Measurements from ENCODE around the gene PHACTR1.

The PHACTR1 gene

DNA sequence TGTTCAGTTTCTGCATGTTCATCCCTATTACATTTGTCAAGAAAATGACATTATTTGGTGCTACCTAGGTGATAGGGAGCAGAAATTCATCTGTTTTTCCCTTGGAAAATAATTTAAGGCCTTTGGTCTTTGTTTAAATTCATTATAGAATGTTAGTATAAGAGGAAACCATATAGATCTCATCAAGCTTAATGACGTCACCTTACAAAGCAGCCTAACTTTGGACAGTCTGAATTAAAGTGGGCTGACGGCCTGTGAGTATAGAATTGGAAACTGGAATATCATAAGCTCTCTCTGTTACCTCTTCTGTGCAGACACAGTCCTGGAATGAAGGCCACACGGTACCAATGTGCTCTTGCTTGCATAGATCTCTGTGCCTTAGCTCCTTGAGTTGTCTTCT, 503.7 kb downstream of the PHACTR1 start:
- no peaks in the 10 kb centered on the region for H3K36me3 ChIP-seq (ENCODE audit: control insufficient read depth in 1 of 2, insufficient read depth in 2 of 2, low read depth in 1 of 2, low read length in 2 of 2)
- no peak overlapping the region for H3K4me3 ChIP-seq (ENCODE audit: insufficient read depth in 1 of 2, low read depth in 1 of 2, low read length in 2 of 2)
- H3K79me1 ChIP-seq (replicated peaks; ENCODE audit: low read length, poor library complexity, severe bottlenecking), result no peaks in the 10 kb centered on the region
- no peak overlapping the region for H2BK15ac ChIP-seq (ENCODE audit: low read depth, poor library complexity, severe bottlenecking)
- no peak overlapping the region for H3K18ac ChIP-seq (ENCODE audit: low read depth in 1 of 2, low read length in 2 of 2)
- no peak overlapping the region for H3K23ac ChIP-seq (ENCODE audit: low read length in 2 of 2)
- no peak overlapping the region for H2BK12ac ChIP-seq (ENCODE audit: low read length in 2 of 2)
- no peak overlapping the region for H2AK5ac ChIP-seq (ENCODE audit: low read length, severe bottlenecking)
- H3K4me1 ChIP-seq (ENCODE audit: control insufficient read depth, insufficient read depth, low read depth, low read length), result peaks cover 3% of the 10 kb centered on the region
- no peak overlapping the region for H3K4me2 ChIP-seq (ENCODE audit: low read length, poor library complexity, severe bottlenecking)
- no peak overlapping the region for H3K14ac ChIP-seq (ENCODE audit: low read length in 2 of 2)
- H3K9me3 ChIP-seq (ENCODE audit: control insufficient read depth, low read length), result no peaks in the 10 kb centered on the region
- H4K8ac ChIP-seq (ENCODE audit: low read length), result no peak overlapping the region
- 96% methylated on average over 3 of the region's 3 CpGs for WGBS
- H3K9ac ChIP-seq (ENCODE audit: low read length), result no peak overlapping the region
- H2AFZ ChIP-seq (ENCODE audit: low read depth, low read length), result no peak overlapping the region
- H2BK5ac ChIP-seq (ENCODE audit: low read depth, low read length, poor library complexity, severe bottlenecking), result no peak overlapping the region
- no peaks in the 10 kb centered on the region for H3K27me3 ChIP-seq (ENCODE audit: control insufficient read depth in 1 of 2, insufficient read depth in 1 of 2, low read length in 2 of 2)
- H3K27ac ChIP-seq (ENCODE audit: low read length, poor library complexity, severe bottlenecking), result no peak overlapping the region
- H3K4ac ChIP-seq (ENCODE audit: low read depth in 1 of 2, low read length in 2 of 2), result no peak overlapping the region
- no peak overlapping the region for H4K91ac ChIP-seq (ENCODE audit: low read length)
- H2BK120ac ChIP-seq (ENCODE audit: low read depth, low read length), result no peak overlapping the region
- DNase-seq, result no peak

DNA sequence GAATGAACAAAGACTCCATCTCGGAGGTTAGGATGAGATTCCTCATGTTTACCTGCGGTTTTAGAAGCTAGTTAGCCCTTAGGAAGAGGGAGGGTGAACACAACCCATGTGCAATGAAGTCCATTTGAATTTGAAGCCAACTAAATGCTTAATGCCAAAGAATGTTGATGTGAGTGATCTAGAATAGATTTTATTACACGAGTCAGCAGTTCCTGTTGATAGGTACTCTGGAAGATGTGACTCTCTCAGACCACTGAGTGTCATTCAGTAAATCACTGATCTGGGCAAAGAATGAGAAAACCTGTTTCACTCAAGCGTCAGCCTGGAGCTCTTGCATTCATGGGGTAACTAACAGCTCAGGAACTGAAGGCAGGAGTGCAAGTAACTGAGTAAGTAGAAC, 505.5 kb downstream of the PHACTR1 start:
- Histone ChIP-seq H3K14ac (ENCODE audit: low read length in 2 of 2) (no peak overlapping the region), H3K4me3 (ENCODE audit: insufficient read depth in 1 of 2, low read depth in 1 of 2, low read length in 2 of 2) (no peak overlapping the region), H3K79me1 (replicated peaks; ENCODE audit: low read length, poor library complexity, severe bottlenecking) (no peaks in the 10 kb centered on the region), H3K27me3 (ENCODE audit: control insufficient read depth in 1 of 2, insufficient read depth in 1 of 2, low read length in 2 of 2) (no peaks in the 10 kb centered on the region), H3K4ac (ENCODE audit: low read depth in 1 of 2, low read length in 2 of 2) (no peak overlapping the region), H2BK15ac (ENCODE audit: low read depth, poor library complexity, severe bottlenecking) (no peak overlapping the region), H2AFZ (ENCODE audit: low read depth, low read length) (no peak overlapping the region), H2BK5ac (ENCODE audit: low read depth, low read length, poor library complexity, severe bottlenecking) (no peak overlapping the region), H4K8ac (ENCODE audit: low read length) (no peak overlapping the region), H3K4me1 (ENCODE audit: control insufficient read depth, insufficient read depth, low read depth, low read length) (peaks cover 2% of the 10 kb centered on the region), H3K23ac (ENCODE audit: low read length in 2 of 2) (no peak overlapping the region), H3K36me3 (ENCODE audit: control insufficient read depth in 1 of 2, insufficient read depth in 2 of 2, low read depth in 1 of 2, low read length in 2 of 2) (no peaks in the 10 kb centered on the region), H3K4me2 (ENCODE audit: low read length, poor library complexity, severe bottlenecking) (no peak overlapping the region), H2BK12ac (ENCODE audit: low read length in 2 of 2) (no peak overlapping the region), H3K18ac (ENCODE audit: low read depth in 1 of 2, low read length in 2 of 2) (no peak overlapping the region), H4K91ac (ENCODE audit: low read length) (no peak overlapping the region), H3K27ac (ENCODE audit: low read length, poor library complexity, severe bottlenecking) (no peak overlapping the region), H2AK5ac (ENCODE audit: low read length, severe bottlenecking) (no peak overlapping the region), H3K9me3 (ENCODE audit: control insufficient read depth, low read length) (no peaks in the 10 kb centered on the region), H3K9ac (ENCODE audit: low read length) (no peak overlapping the region), H2BK120ac (ENCODE audit: low read depth, low read length) (no peak overlapping the region)
- WGBS, result 95% methylated on average over 4 of the region's 4 CpGs
- no peak for DNase-seq

DNA sequence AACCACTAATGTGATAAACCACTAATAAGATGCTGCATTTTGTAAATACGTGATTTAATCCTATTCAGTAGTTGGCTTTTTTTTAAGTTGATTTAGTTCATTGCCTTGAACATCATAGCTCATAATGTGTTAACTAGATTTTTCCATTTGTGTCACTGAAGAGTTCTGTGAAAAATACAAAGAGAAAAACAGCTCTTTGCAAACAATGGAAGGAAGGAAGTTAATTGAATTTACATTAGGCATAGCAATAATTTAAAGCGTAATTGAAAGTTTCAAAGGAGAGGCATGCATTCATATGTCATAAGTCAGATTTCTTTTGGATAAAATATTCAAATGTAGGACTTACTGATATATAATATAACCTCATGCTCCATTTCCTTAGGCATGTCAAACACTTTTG, 509.5 kb downstream of the PHACTR1 start:
- Histone ChIP-seq H4K91ac (ENCODE audit: low read length) (no peak overlapping the region), H3K14ac (ENCODE audit: low read length in 2 of 2) (no peak overlapping the region), H2BK15ac (ENCODE audit: low read depth, poor library complexity, severe bottlenecking) (no peak overlapping the region), H3K4me3 (ENCODE audit: insufficient read depth in 1 of 2, low read depth in 1 of 2, low read length in 2 of 2) (no peak overlapping the region), H3K18ac (ENCODE audit: low read depth in 1 of 2, low read length in 2 of 2) (no peak overlapping the region), H3K79me1 (replicated peaks; ENCODE audit: low read length, poor library complexity, severe bottlenecking) (no peaks in the 10 kb centered on the region), H2BK120ac (ENCODE audit: low read depth, low read length) (no peak overlapping the region), H2AFZ (ENCODE audit: low read depth, low read length) (no peak overlapping the region), H3K9me3 (ENCODE audit: control insufficient read depth, low read length) (no peaks in the 10 kb centered on the region), H3K36me3 (ENCODE audit: control insufficient read depth in 1 of 2, insufficient read depth in 2 of 2, low read depth in 1 of 2, low read length in 2 of 2) (peaks cover 0 to 3% of the 10 kb centered on the region in 2 experiments), H3K4me1 (ENCODE audit: control insufficient read depth, insufficient read depth, low read depth, low read length) (no peaks in the 10 kb centered on the region), H3K27ac (ENCODE audit: low read length, poor library complexity, severe bottlenecking) (no peak overlapping the region), H2AK5ac (ENCODE audit: low read length, severe bottlenecking) (no peak overlapping the region), H3K27me3 (ENCODE audit: control insufficient read depth in 1 of 2, insufficient read depth in 1 of 2, low read length in 2 of 2) (no peaks in the 10 kb centered on the region), H3K4me2 (ENCODE audit: low read length, poor library complexity, severe bottlenecking) (no peak overlapping the region), H3K4ac (ENCODE audit: low read depth in 1 of 2, low read length in 2 of 2) (no peak overlapping the region), H4K8ac (ENCODE audit: low read length) (no peak overlapping the region), H2BK5ac (ENCODE audit: low read depth, low read length, poor library complexity, severe bottlenecking) (no peak overlapping the region), H3K23ac (ENCODE audit: low read length in 2 of 2) (no peak overlapping the region), H2BK12ac (ENCODE audit: low read length in 2 of 2) (no peak overlapping the region), H3K9ac (ENCODE audit: low read length) (no peak overlapping the region)
- no CpG with 5 or more reads among the region's 2 CpGs for WGBS
- no peak for DNase-seq

DNA sequence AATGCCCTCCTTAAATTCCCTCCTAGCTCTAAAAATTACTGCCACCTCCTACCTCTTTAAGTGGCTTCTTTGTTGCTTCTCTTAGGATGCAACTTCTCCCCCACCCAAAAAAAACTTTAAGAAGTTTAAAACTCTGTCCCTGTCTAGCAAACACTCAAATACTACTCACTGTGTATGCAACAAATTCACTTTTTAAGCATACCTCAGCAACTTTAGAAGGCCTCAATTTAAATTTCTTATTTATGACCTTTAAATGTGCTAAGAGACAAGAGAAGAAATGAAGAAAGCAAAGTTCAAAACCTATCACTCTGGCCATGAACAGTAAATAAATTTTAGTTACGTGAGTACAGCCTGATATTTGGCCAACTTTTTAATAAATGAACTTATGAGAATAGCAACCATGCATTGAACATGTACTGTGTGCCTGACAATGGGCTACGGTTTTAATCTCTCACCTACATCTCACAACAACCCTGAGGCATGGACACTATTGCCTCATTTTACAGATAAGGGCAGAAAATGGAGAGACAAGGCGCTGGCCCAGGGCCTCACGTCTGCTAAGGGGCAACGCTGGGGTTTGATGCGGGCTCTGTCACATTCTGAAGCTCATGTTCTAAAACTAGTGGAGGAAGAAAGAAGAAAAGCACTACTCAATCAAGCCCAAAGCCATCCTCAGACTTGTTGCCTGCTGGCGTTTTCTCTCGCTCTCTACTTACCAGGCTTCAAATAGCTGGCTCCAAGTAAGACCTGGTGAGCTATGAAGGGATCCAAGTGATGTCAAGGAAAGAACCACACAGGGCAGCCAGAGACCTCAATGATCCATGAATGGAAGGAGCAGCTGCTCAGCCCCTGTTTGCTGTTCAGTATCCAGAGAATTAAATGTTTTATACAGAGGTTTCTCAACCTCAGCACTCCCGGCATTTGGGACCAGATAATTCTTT, 512.0 kb downstream of the PHACTR1 start:
- Histone ChIP-seq H3K79me1 (replicated peaks; ENCODE audit: low read length, poor library complexity, severe bottlenecking) (no peaks in the 10 kb centered on the region), H2BK5ac (ENCODE audit: low read depth, low read length, poor library complexity, severe bottlenecking) (no peak overlapping the region), H2BK15ac (ENCODE audit: low read depth, poor library complexity, severe bottlenecking) (no peak overlapping the region), H3K9ac (ENCODE audit: low read length) (no peak overlapping the region), H4K8ac (ENCODE audit: low read length) (no peak overlapping the region), H3K14ac (ENCODE audit: low read length in 2 of 2) (no peak overlapping the region), H4K91ac (ENCODE audit: low read length) (no peak overlapping the region), H2BK120ac (ENCODE audit: low read depth, low read length) (no peak overlapping the region), H2BK12ac (ENCODE audit: low read length in 2 of 2) (no peak overlapping the region), H3K4me3 (ENCODE audit: insufficient read depth in 1 of 2, low read depth in 1 of 2, low read length in 2 of 2) (no peak overlapping the region), H3K18ac (ENCODE audit: low read depth in 1 of 2, low read length in 2 of 2) (no peak overlapping the region), H3K27ac (ENCODE audit: low read length, poor library complexity, severe bottlenecking) (no peak overlapping the region), H2AK5ac (ENCODE audit: low read length, severe bottlenecking) (no peak overlapping the region), H3K23ac (ENCODE audit: low read length in 2 of 2) (no peak overlapping the region), H3K4me2 (ENCODE audit: low read length, poor library complexity, severe bottlenecking) (no peak overlapping the region), H3K4me1 (ENCODE audit: control insufficient read depth, insufficient read depth, low read depth, low read length) (no peaks in the 10 kb centered on the region), H3K36me3 (ENCODE audit: control insufficient read depth in 1 of 2, insufficient read depth in 2 of 2, low read depth in 1 of 2, low read length in 2 of 2) (peaks cover 3% of the 10 kb centered on the region in 2 experiments), H3K27me3 (ENCODE audit: control insufficient read depth in 1 of 2, insufficient read depth in 1 of 2, low read length in 2 of 2) (no peaks in the 10 kb centered on the region), H2AFZ (ENCODE audit: low read depth, low read length) (no peak overlapping the region), H3K9me3 (ENCODE audit: control insufficient read depth, low read length) (no peaks in the 10 kb centered on the region), H3K4ac (ENCODE audit: low read depth in 1 of 2, low read length in 2 of 2) (no peak overlapping the region)
- no peak for DNase-seq
- WGBS, result 95% methylated on average over 9 of the region's 9 CpGs

Data from mesenchymal stem cell (in vitro differentiated cells and primary cell).